Measurements from ENCODE around the gene RUNX1. TPM values are rescaled to one million over a fixed set of nuclear protein-coding genes. Genes with fewer than 3 reads are reported as not detected.

RUNX1 gene
- polyA plus RNA-seq, 1 experiment = 20.9 TPM

DNA sequence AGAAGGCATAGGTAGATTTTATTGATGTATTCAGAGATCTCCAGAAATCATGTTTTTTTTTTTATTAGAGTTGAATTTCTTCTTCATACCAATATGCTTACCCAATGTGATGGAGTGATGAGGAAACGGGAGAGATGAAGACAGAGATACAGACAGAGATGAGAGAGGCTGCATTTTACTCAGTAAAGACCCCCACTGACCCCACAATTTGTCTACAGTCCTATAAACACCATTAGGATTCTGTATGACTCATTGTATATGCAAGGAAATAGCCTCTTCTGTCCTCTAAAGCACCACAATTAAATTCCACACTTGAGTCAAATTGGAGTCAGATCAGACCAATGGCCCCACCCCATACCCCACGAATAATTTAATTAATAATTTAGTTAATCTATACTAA, 44.0 kb downstream of the RUNX1 start:
- H3K27ac ChIP-seq (ENCODE audit: low read depth, low read length) = no peak overlapping the region
- ChIA-PET CTCF (no interaction called here), POLR2A (interaction anchor here (0.5 kb wide), 1 partner anchor 334 kb away, joined by 3 read pairs; no protein-coding TSS in a partner anchor)
- H3K4me3 ChIP-seq (ENCODE audit: low read depth, low read length) = no peak overlapping the region
- no peaks in the 10 kb centered on the region for H3K27me3 ChIP-seq (ENCODE audit: control insufficient read depth, insufficient read depth, low read length)
- no peaks in the 10 kb centered on the region for H3K9me3 ChIP-seq (ENCODE audit: control insufficient read depth, insufficient read depth, low read length)
- DNase-seq (ENCODE audit: low read depth, low spot score) = no peak
- TF ChIP-seq, protein P1, sequence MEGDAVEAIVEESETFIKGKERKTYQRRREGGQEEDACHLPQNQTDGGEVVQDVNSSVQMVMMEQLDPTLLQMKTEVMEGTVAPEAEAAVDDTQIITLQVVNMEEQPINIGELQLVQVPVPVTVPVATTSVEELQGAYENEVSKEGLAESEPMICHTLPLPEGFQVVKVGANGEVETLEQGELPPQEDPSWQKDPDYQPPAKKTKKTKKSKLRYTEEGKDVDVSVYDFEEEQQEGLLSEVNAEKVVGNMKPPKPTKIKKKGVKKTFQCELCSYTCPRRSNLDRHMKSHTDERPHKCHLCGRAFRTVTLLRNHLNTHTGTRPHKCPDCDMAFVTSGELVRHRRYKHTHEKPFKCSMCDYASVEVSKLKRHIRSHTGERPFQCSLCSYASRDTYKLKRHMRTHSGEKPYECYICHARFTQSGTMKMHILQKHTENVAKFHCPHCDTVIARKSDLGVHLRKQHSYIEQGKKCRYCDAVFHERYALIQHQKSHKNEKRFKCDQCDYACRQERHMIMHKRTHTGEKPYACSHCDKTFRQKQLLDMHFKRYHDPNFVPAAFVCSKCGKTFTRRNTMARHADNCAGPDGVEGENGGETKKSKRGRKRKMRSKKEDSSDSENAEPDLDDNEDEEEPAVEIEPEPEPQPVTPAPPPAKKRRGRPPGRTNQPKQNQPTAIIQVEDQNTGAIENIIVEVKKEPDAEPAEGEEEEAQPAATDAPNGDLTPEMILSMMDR (IDR thresholded peaks at IDR 0.05; ENCODE audit: low read depth, low read length) = no peak

DNA sequence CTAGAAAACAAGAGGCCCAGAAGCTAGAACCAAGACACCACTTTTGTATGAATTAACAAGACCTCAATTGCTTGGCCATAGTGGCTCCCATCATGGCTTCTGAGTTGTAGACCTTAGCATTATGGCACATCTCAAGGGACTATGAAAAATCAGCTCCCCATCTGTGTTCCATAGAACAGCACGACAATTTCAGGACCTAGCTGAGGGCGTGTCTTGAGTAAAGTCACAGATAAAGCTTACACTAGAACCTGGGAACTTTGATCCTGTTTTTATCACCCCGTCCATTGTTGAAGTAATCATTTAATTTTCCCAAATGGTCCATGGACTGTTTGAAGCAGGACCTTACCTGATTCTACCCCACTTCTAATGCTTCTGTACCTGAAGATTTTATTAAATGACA, 44.8 kb downstream of the RUNX1 start:
- Histone ChIP-seq H3K27ac (ENCODE audit: low read depth, low read length) (no peak overlapping the region), H3K9me3 (ENCODE audit: control insufficient read depth, insufficient read depth, low read length) (no peaks in the 10 kb centered on the region), H3K27me3 (ENCODE audit: control insufficient read depth, insufficient read depth, low read length) (no peaks in the 10 kb centered on the region), H3K4me3 (ENCODE audit: low read depth, low read length) (no peak overlapping the region)
- ChIA-PET POLR2A (no interaction called here), CTCF (no interaction called here)
- no peak for DNase-seq (ENCODE audit: low read depth, low spot score)
- TF ChIP-seq, protein P1 (IDR thresholded peaks at IDR 0.05; ENCODE audit: low read depth, low read length) = no peak

DNA sequence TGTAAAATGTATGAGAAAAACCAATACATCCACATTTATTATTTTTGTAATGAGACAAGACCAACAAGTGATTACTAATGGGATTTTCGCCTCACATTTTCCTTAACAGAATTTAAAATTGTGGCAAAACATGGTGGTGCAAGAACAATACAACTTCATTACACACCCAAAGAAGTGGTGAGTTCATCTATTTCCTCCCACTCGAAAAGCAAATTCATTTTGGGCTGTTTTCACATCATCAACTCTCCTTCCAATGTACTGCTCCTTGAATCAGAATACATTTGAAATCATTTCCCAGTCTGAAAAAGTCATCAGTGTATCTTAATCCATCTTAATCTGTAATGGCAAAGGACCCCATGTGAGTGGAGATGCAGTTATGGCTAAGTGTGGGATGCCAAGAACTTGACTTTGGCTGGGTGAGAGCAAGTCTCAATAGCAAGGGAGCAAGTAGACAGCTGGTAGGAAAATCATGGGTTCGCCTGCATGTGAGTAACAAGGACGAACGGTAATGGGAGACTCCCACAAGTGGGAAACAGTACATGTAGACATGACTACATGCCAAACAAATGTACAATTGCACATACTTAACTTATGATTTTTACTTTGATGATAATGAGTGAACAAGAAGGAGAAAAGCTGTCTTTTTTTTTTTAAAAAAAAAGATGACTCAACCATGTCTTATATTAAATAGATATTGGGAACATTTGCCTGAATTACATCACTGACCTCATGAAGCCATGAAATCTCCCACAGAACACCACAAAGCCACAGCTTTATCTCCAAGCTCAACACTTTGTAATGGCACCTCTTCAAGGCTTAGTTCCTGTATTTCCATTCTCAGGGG, 46.0 kb downstream of the RUNX1 start:
- ChIA-PET CTCF (no interaction called here), POLR2A (no interaction called here)
- no peak overlapping the region for H3K4me3 ChIP-seq (ENCODE audit: low read depth, low read length)
- no peaks in the 10 kb centered on the region for H3K9me3 ChIP-seq (ENCODE audit: control insufficient read depth, insufficient read depth, low read length)
- TF ChIP-seq, protein P1 (IDR thresholded peaks at IDR 0.05; ENCODE audit: low read depth, low read length) = no peak
- H3K27me3 ChIP-seq (ENCODE audit: control insufficient read depth, insufficient read depth, low read length) = no peaks in the 10 kb centered on the region
- H3K27ac ChIP-seq (ENCODE audit: low read depth, low read length) = peak overlapping the region; percentile 41
- peak; percentile 67 for DNase-seq (ENCODE audit: low read depth, low spot score)

DNA sequence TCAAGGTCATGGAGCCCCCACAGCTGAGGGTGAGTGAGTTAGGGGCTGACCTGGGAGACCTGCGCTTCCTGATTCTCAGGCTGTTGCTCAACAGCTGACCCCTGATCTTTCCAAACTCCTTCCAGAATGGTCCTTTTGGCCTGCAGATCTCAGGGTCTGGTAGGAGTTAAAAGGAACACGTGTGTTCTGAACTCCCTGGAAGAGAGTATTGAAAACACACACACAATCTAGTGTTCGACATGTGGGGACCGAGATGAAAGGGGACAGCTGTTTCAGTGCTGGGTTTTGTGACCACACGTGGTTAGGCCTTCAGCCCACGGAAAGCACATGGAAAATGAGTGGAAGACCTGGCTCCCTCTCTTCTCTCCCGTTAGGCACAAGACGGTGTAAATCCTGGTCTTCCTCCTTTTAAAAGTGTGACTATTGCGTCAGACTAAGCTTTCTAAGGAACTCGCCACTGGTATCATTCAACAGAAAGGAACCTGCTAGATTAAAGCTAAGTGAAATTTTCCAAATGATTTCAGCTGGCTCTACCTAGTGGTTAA, 49.6 kb downstream of the RUNX1 start:
- CTCF ChIA-PET = interaction anchor here (1.0 kb wide), 1 partner anchor 254 kb away, joined by 3 read pairs; no protein-coding TSS in a partner anchor
- H3K9me3 ChIP-seq (ENCODE audit: control insufficient read depth, insufficient read depth, low read length) = no peaks in the 10 kb centered on the region
- no peak for DNase-seq (ENCODE audit: low read depth, low spot score)

More for the DNA sequence above, 49.6 kb downstream of the RUNX1 start:
- Histone ChIP-seq H3K27ac (ENCODE audit: low read depth, low read length) (no peak overlapping the region), H3K27me3 (ENCODE audit: control insufficient read depth, insufficient read depth, low read length) (no peaks in the 10 kb centered on the region), H3K4me3 (ENCODE audit: low read depth, low read length) (no peak overlapping the region)
- TF ChIP-seq, protein P1 (IDR thresholded peaks at IDR 0.05; ENCODE audit: low read depth, low read length) = no peak
- POLR2A ChIA-PET = interaction anchor here (0.6 to 0.8 kb wide), 2 partner anchors 17 to 97 kb away, joined by 3 read pairs; no protein-coding TSS in a partner anchor

Data from AG04450 (cell line).